ENCODE data around the gene C1QL1. TPM values are rescaled to one million over a fixed set of nuclear protein-coding genes. Genes with fewer than 3 reads are reported as not detected.

The C1QL1 gene
- total RNA-seq, 1 donor from 2014 or later, result 0.97 TPM

DNA sequence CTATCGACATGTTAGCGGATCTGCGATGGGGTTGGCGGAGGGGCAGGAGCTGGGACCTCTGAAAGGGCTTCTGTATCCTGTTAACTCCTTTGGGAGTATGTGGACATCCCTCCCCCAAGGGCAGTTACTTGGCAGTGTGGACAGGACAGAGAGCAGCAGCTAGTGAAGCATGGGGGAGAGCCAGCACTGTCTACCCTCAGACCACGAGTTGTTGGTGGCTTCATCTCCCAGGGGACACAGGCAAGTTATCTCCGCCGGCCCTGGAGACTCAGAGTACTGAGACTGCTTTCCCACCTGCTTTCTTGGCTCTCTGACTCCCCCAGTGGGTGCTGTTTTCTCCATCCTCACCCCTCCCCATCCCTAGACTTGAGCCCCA is 47.5 kb downstream of the C1QL1 start:
- intact Hi-C loops (cut with DNase I), result loop anchor here (1.0 to 10.0 kb wide), 3 partner anchors 102 to 274 kb away; no protein-coding TSS in a partner anchor
- DNase-seq (ENCODE audit: low spot score), result no peak

DNA sequence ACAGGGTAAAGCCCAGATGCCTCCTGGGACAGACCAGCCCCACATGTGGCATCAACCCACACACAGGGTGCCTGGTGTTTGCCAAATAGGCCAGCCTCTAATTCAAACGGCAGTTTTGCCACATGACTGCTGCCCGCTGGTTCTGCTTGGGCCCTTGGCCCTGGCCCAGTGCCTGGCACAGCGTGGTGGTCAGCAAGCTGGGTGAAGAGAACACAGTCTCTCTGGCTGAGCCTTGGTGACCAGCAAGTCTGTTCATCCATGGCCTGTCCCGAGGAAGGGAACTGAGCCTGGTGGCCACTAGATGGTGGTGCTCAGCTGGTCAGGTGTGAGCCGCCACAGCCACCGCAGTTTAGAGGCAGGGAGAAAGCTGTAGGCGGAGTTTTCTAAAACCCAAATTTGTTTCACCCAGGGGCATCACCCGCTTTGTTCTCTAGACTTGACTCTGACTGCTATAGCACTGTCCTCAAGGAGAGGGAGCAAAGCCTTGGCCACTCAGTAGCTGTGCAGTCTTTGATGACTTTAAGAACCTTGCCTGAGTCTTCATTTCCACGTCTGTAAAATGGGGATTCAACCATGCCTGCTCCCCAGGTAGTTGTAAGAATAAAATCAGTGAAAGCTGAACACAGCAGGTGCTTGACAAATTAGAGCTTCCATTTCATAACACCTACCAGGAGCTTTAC is 48.1 kb downstream of the C1QL1 start:
- intact Hi-C loops (cut with DNase I), result loop anchor here (1.0 to 10.0 kb wide), 3 partner anchors 102 to 275 kb away; no protein-coding TSS in a partner anchor
- DNase-seq (ENCODE audit: low spot score), result peak; percentile 90

DNA sequence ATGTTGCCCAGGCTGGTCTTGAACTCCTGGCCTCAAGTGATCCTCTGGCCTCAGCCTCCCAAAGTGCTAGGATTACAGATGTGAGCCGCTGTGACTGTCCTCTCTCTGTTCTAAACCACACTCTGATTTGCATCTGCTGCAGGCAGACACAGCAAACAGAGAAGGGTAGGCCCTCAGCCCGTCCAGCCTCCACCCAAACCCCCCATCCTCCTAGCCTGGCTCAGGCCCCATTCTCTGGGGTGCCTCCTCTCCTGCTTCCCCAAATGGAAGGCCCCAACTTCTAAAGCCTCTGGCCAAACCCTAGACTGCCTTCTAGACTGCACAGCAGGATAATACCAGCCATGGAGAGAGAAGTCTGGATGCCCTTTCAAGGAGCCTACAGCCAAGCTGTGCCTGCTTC is 48.7 kb downstream of the C1QL1 start:
- no peak for DNase-seq (ENCODE audit: low spot score)
- intact Hi-C loops (cut with DNase I), result no loop called here

DNA sequence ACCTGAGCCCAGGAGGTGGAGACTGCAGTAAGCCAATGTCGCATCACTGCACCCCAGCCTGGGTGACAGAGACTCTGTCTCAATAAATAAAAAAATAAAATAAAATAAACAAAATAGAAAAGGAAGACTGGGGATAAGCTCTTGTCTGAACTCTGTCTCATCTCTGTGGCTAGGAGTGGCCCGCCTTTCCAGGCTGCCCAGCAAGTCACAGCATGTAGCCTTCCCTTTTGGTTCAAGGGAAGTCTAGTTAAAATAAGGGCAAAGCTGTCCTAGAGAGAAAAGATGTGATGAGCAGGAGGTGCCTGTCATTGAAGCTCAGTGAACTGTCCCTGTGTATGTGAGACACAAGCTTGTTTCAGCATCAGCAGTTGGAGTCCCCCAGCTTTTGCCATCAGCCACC is 50.1 kb downstream of the C1QL1 start:
- intact Hi-C loops (cut with DNase I), result no loop called here

DNA sequence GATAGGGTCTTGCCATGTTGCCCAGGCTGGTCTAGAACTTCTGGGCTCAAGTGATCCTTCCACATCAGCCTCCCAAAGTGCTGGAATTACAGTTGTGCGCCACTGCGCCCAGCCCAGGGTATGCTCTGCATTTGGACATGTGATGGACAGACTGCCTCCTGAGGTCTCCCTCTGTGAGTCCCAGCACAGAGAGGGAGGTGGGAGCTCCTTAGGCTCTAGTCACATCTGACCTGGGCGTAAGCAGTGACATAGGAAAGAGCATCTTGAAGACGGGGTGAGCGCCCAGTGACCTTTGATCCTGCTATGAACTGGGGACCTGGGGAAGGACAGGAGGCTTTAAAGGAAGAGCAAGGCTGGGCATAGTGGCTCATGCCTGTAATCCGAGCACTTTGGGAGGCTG is 50.6 kb downstream of the C1QL1 start:
- peak; percentile 63 for DNase-seq (ENCODE audit: low spot score)
- intact Hi-C loops (cut with DNase I), result loop anchor here (2.0 kb wide), 1 partner anchor 61 kb away; no protein-coding TSS in a partner anchor

More for the DNA sequence above, 50.1 kb downstream of the C1QL1 start:
- no peak for DNase-seq (ENCODE audit: low spot score)

DNA sequence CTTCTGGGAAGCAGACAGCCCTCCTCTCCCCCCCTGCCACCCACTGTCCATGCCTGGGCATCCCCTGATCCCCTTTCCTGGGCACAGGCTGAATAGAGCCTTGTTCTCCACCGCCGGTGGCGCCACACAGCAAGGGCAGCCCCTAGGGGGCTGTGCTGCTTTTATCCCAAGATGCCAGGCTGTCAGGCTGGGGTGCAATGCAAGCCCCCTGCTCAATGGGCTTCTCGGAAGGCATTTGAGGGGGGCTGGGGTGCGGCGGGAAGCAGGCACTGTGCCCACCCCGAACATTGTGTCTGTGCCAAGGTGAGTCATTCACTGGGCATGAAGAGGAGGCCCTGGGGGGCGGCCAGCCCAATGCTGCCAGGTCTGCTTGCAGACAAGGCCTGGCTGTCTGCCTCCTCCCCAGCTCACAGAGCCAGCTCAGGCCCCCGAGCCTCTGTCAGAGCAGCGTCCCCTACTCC is 51.3 kb downstream of the C1QL1 start:
- no peak for DNase-seq (ENCODE audit: low spot score)
- intact Hi-C loops (cut with DNase I), result loop anchor here (2.0 kb wide), 1 partner anchor 62 kb away; no protein-coding TSS in a partner anchor

DNA sequence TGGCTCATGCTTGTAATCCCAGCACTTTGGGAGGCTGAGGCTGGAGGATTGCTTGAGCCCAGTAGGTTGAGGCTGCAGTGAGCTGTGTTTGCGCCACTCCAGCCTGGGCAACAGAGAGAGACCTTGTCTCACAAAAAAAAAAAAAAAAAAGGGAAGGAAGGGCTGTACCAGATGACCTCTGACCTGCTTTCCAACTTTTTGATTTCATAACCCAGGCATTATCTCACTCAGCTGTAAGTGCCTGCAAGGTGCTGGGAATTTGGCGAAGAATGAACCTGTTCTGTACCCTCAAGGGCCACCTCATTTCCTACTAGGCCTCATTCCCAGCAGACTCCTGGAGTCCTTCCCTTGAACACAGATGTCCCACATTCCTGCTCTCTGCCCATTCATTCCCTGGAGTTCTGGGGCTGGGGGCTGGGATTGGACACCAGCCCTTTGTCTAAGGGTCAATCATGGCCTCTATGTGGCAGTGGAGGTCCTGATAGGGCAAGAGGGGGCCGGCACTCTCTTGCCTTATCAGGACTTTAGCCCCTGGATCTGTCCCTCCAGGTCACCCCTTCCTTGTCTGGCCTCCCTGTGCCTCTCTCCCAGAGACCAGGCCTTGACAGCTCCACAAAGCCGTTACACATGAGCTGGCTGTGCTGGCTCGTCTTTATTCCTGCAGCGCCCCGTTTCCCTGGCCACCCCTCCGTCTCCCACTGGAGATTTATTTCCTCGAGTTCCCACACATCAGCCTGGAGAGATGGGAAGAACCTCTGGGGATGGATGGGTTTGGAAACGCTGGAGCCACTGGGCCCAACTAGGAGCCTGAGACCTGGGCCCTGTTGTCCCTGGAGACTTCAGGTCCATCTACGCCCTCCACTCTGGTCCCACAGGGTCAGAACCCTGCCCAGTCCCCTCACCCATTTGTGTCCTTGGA is 52.0 kb downstream of the C1QL1 start:
- no peak for DNase-seq (ENCODE audit: low spot score)
- intact Hi-C loops (cut with DNase I), result loop anchor here (2.0 kb wide), 1 partner anchor 63 kb away; no protein-coding TSS in a partner anchor

DNA sequence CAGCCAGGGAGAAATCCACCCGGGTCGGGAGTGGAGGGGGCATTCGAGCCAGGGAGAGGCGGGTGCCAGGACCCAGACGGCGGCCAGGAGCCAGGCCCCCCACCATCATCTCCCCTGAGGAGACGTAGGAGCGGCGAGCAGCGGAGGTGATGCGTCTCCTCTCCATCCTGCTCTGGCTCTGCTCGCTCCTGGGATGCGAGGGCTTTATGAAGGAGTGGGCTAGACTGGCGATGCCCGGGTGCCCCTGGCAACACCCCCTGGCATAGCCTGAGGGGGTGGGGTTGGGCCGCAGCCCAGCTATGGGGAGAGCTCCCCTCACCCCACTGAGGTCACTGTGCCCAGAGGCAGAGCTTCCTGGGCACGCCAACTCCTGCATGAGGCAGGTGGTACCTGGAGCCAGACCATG is 52.8 kb downstream of the C1QL1 start, which contains the start of gene GFAP:
Gene GFAP (minus strand): TSS at position 180 of the 406 bp plus-strand sequence. CDS start 14 bp downstream, at position 166.
- intact Hi-C loops (cut with DNase I), result no loop called here
- no peak for DNase-seq (ENCODE audit: low spot score)

DNA sequence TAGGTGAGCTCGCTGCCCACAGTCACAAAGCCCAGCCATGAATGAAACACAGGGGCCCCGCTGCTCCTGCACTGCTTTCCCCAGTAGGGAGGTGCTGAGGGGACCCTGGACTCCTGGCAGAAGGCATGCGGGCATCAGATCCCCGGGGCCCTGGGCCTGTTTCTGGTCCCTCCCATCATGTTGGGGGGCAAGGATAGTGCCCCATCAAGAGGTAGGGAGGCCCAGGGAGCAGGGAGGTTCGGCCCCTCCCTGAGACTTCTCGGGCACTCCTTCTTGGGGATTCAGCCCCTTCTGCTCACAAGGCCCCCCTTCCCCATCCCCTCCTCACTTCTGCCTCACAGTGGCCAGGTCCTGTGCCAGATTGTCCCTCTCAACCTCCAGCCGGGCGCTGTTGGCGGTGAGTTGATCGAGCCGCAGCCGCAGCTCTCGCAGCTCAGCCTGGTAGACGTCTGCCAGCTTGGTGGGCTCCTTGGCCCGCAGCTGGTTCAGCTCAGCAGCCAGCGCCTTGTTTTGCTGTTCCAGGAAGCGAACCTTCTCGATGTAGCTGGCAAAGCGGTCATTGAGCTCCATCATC is 53.3 kb downstream of the C1QL1 start:
- peak; percentile 51 for DNase-seq (ENCODE audit: low spot score)
- intact Hi-C loops (cut with DNase I), result no loop called here

DNA sequence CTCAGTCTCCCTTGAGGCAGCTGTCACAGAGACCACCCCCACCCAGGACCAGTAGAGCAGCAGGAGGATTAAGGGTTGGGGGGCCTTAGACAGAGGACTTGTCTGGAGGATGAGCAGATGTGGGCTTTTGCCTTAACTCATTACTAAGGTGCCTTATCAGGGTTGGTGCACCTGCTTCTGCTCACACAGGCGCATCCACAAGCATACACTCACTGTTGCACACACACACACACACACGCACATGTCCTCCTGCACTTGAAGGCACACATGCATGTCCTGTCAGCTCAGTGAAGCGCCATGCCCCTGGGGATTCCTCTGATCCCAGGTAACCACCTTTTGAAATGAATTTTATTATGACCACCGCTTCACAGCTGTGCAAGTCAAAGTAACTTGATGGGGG is 54.0 kb downstream of the C1QL1 start:
- intact Hi-C loops (cut with DNase I), result no loop called here
- DNase-seq (ENCODE audit: low spot score), result no peak

DNA sequence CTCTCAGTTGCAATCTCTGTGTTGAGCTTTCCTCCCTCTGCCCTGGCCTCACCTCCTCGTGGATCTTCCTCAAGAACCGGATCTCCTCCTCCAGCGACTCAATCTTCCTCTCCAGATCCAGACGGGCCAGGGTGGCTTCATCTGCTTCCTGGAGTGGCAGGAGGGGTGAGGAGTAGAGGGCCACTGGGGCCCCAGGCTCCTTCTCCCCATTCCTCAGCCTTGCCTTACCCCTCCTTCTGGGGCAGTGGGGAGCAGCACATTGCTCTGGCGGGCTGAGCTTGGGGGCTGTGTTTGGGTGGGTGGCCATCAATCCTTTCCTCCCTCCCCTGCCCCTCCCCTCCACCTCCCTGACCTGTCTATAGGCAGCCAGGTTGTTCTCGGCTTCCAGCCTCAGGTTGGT is 54.4 kb downstream of the C1QL1 start:
- DNase-seq (ENCODE audit: low spot score), result peak; percentile 43
- intact Hi-C loops (cut with DNase I), result no loop called here

DNA sequence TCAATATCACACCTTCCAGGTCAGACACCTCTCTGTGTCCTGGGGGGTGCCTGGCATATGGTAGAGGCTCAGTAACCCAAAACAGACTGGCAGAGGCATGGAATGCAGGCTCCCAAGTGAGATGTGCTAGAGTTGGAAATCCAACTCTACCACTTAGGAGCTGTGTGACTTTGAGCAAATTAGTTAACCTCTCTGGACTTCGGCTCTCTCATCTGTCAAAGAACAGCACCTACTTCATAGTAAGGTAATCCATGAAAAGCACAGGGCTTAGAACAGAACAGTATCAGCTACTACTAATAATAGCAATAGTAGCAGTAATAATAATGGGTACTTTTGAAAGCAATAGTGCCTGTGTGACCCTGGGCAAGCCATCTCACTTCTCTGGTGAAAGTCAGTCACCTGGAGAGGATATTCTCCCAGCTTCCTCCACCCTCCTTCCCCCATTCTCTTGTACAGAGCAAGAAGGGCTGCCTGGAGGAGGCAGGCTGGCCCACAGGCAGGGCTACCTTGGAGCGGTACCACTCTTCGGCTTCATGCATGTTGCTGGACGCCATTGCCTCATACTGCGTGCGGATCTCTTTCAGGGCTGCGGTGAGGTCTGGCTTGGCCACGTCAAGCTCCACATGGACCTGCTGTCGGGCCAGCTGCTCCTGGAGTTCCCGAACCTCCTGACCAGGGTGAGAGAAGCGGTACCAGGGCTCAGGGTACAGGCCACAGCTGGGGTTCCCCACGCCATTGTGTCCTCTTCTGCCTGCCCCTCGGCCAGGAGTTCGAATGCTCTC is 55.1 kb downstream of the C1QL1 start:
- DNase-seq (ENCODE audit: low spot score), result peak; percentile 69
- intact Hi-C loops (cut with DNase I), result no loop called here

DNA sequence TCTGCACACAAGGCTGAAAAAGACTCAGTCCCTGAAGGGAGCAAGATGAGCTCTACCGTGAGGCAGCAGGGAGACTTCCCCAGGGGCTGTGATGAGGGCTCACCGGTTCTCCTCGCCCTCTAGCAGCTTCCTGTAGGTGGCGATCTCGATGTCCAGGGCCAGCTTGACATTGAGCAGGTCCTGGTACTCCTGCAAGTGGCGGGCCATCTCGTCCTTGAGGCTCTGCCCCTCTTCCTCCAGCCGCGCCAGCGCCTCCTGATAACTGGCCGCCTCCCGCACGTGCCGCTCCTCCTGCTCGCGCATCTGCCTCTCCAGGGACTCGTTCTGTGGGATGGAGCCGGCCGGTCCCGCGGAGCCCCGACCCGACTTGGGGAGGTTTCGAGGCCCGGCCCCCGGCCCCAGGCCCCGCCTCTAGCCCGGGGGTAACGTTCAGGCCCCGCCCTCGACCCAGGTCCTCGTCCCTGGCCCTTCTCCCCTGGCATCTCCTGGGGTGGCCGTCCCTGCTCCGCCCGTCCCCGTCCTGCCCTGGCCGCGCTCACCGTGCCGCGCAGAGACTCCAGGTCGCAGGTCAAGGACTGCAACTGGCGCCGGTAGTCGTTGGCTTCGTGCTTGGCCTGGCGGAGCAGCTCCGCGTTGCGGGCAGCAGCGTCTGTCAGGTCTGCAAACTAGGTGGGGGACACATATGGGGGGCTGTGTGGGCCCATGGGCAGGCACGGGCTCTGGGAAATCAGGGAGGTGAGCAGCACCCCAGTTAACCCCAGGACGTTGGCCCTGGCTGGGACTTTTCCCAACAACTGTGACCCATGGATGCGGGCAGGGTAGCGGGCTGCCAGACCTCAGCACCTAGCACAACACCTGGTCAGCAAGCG is 56.7 kb downstream of the C1QL1 start:
- intact Hi-C loops (cut with DNase I), result no loop called here
- DNase-seq (ENCODE audit: low spot score), result peak; percentile 83

DNA sequence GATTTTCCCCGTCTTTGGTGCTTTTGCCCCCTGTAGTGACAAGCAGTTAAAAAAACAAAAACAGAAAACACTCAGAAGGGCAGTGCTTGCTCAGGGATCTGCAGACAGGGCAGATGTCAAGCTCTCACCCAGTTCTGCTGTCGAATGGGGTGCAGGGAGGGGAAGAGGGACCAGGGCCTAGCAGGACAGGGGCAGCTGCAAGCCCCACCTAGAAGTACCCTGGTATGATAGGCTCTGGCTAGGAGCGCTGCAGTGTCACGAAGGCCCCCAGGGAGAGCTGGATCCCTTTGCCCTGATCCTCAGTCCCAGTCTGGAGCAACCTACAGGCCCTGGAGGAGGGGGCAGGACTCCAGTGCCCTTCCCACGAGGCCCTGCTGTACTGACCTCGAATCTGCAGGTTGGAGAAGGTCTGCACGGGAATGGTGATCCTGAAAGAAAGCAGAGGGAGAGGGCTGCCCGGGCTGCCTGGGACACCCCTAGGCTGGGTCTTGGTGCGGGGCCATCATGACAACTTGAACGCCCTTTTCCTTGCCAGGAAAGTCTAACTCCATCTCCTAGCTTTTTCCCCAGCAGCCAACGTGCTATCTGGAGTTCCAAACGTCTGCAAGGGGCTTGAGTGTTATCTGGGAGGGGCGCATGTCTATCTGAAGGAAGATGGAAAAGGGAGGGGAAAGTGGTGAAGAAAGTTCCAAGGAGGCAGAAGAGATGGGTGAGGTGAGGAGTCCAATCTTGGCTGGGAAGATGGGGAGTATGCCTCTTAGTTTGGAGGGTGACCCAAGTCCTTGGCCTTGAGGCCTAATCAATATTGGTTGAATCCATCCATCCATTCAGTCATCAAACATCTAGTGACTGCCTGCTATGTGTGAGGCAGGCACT is 57.6 kb downstream of the C1QL1 start:
- no peak for DNase-seq (ENCODE audit: low spot score)
- intact Hi-C loops (cut with DNase I), result no loop called here
